NOMO-1 treated with dmso at 0.1 percent for 144 hours (cell line): ENCODE measurements around the gene NUDT3.
"Not testable (repeated sequence)": the region's sequence is repeated elsewhere in the genome, so short reads cannot be mapped to it uniquely, and the experiment has no call there.

Source experiments
- DNase-seq: peaks from one replicate; lab custom pipeline; 2025; ENCODE audit not compliant: unreplicated experiment; lab: John Stamatoyannopoulos, UW

Gene NUDT3

DNA sequence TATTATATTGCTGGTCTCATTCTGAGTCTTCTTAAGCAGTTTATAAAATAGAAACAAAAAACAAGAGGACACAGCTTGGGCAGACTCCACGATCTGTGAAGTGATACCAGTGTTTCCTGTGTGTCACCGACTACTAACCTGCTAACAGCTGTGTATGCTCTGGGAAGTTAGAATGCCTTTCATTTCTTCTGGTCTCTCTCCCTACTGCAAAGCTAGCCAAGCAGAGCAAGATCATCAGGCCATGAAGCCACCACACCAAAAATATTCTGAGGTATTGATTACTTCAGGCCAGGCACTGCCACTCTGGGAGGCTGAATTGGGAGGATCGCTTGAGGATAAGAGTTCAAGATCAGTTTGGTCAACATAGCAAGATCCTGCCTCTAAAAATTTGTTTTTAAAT is 96.7 kb downstream of the NUDT3 start:
- DNase-seq: no peak

DNA sequence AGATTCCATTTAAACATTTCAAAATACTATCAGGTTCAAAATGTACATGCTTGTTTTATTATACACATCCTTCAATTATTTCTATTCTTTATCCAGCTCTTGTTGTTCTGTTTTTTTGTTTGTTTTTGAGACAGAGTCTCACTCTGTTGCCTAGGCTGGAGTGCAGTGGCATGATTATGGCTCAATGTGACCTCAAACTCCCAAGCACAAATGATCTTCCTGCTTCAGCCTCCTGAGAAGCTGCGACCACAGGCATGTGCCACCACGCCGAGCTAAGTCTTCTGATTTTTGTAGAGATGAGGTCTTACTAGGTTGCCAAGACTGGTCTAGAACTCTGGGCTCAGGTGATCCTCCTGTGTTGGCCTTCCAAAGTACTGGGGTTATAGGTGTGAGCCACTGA is 99.5 kb downstream of the NUDT3 start:
- no peak for DNase-seq

DNA sequence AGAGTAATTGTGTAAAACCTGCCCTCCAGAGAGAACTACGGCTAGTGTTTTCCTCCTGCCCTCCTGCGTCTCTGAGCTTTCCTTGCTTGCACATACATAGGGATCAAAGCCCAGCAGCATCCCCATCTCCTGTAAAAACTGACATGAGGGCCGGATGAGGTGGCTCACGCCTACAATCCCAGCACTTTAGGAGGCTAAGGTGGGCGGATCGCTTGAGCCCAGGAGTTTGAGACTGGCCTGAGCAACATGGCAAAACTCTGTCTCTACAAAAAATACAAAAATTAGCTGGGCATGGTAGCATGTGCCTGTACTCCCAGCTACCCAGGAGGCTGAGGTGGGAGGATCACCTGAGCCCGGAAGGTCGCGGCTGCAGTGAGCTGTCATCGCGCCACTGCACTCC is 103.3 kb downstream of the NUDT3 start:
- DNase-seq: no peak

DNA sequence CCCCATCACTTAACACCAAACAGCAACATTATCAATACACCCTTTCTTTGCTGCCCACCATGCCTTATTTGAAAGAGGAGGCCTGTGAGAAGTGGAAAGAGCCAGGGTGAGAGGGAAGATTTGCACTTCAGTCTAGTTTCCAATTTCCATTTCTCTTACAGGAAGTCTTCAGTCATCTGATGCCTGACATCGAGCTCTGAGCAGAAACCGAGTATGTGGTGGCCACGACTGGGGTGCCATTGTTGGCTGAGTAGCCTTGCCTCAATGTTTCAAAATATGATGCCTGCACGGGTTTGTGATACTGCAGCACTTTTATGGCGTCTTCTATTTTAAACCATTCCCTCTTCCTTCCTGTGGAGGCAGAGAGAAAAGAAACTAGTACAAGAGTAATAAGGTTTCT is 103.9 kb downstream of the NUDT3 start:
- no peak for DNase-seq

GRCh38 chr6:34285448-34286164 is 106.9 kb downstream of the NUDT3 start:
- DNase-seq: no peak

- DNase-seq: peak; percentile 79
These were observed 107.7 kb downstream of the NUDT3 start for GRCh38 chr6:34284563-34285447.

- DNase-seq: no peak
These were observed 110.7 kb downstream of the NUDT3 start for GRCh38 chr6:34281702-34282334.

DNA sequence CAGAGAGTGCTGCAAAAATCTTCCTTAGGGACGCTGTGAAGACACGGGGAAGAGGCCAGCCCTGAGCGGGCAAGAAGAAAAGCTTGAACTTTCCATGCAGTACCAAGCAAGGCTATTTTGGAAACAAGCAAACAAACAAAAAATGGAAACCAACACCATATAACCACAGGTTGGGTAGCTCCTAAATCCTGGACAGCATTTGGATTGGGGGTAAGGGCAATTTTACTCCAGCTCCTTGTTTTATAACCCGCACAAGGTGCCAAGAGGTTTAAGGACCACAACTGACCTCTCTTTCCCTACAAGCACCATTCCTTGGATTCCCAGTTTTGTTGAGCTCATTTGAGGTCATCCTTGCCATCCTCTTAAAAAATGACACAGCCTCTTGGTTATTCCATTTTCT is 112.3 kb downstream of the NUDT3 start:
- DNase-seq: no peak

GRCh38 chr6:34278833-34279232 is 113.6 kb downstream of the NUDT3 start:
- DNase-seq: no peak

DNA sequence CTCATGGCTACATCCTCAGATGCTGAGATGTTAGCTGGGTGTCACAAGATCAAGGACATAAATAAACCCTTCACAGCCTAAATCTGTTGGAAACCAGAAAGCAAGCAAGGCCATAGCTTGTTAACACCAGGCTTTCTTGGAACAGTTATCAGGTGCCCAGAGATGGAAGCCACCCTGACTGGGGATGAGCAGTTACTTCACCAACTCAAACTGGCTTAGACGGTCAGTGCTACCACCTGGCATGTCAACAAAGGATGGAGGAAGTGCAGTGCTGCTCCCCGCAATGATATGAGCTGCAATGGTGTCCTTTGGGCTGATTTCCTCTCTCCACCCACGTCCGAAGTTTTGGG is 114.7 kb downstream of the NUDT3 start:
- DNase-seq: no peak

DNA sequence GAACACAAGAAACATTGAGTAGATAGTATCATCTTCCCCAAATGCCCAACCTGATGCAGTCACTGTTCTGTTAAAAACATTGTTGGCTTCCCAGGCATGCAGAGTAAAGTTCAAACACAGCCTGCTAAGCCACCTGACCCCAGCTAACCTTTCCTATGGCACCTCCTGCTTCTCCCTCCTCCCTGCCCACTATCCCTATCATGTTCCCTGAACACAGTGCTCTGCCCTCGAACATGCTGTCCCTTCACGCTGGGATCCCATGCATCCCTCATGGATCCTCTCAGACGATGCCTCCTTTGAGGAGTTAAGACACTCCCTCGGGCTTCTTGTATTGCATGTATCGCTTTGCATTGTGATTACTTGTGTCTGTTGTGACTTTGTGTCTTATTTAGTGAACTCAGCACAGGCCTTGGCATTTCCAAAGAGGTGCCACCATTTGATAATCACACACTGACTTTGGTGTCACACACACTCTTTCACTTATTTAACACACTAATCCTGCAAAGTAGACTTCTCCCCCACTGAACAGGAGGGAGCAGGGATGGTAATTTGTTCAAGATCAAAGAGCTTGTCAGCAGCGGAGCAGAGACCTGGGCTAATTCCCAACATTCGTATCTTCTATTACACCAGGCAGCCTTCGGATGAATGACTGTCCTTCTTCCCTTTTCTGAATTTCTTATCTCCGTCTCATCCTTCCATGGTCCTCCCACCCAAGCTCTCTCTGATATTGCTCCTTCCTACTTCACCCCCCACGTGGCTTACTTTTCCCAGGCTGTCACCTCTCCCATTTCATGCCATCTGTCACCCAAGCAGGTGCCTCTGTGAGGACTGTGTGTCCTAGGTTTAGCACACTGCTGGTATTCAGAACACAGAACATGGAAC is 115.3 kb downstream of the NUDT3 start:
- no peak for DNase-seq

DNA sequence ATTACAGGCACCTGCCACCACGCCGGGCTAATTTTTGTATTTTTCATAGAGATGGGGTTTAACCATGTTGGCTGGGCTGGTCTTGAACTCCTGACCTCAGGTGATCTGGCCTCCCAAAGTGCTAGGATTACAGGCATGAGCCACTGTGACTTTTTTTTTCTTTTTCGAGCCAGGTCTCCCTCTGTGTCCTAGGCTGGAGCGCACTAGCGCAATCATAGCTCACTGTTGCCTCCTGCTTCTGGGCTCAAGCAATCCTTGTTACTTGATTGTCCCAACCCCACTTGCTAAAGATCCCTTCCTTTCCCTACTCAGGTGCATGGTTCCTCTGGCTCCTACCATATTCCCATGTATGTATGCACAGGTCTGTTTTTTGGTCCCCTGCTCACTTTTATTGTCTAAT is 116.3 kb downstream of the NUDT3 start:
- no peak for DNase-seq

- no peak for DNase-seq
These were observed 117.2 kb downstream of the NUDT3 start for GRCh38 chr6:34275128-34275804.

DNA sequence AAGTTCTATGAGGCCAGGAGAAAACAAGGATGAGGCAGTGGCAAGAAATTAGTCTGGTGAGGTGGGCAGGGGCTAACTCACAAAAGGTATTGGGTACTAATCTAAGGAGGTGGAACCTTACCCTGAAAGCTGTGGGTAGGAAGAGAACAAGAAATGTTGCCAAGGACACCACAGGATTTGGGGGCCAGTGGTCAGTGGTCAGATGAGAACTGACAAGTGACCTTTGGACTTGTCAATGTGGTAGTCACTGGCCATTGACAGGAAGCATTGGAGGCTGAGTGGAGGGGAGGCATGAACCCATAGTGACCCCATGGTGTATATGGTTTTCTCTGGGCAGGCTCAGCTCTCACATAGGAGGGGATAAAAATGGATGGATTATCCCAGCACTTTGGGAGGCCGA is 118.3 kb downstream of the NUDT3 start:
- DNase-seq: no peak

DNA sequence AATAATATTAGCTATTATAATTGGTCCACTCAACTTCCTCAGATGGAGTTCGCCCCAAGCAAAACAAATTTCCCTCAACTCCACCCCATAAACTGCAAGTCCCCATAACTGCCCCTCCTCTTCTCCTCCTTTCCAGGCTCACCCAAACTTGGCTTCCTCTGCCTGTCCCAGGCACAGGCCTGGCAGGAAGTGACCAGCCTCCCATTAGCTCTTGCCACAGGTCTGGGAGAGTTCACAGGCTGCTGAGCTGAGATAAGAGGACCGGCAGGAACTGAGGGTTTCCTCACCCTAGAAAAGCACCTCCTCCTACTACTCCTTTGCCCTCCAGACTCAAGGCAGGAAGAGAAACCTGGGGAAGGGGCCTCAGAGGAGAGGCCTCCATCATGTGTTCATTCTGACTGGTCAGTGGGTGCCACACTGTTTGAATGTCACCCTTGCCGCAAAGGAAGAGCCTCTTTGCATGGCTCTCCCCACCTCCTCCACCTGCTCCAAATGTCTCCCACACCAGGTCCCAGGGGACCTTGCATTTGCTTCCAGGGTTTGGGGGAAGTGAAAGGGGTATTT is 119.1 kb downstream of the NUDT3 start:
- peak; percentile 3 for DNase-seq

- DNase-seq: peak; percentile 15
These were observed 120.2 kb downstream of the NUDT3 start for GRCh38 chr6:34272013-34272926.

DNA sequence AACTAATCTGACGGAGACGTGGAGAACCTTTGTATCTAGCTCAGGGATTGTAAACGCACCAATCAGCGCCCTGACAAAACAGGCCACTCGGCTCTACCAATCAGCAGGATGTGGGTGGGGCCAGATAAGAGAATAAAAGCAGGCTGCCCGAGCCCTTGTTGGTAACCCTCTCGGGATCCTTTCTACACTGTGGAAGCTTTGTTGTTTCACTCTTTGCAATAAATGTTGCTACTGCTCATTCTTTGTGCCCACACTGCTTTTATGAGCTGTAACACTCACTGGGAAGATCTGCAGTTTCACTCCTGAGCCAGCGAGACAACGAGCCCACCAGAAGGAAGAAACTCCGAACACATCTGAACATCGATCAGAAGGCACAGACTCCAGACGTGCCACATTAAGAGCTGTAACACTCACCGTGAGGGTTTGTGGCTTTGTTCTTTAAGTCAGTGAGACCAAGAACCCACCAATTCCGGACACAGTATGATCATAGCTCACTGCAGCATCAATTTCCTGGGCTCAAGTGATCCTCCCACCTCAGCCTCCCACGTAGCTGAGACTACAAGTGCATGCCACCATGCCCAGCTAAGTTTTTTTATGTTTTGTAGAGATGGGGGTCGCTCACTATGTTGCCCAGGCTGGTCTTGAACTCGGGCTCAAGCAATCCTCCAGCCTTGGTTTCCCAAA is 122.7 kb downstream of the NUDT3 start:
- DNase-seq: not testable (repeated sequence)

- DNase-seq: not testable (repeated sequence)
These were observed 123.3 kb downstream of the NUDT3 start for GRCh38 chr6:34269132-34269531.

- no peak for DNase-seq
These were observed 124.7 kb downstream of the NUDT3 start for GRCh38 chr6:34267746-34268145.
